Endothelial cell of hepatic sinusoid (primary cell): ENCODE data around the gene SCG2.

ENCODE experiments used
- in situ Hi-C: cut with HindIII; loops from 2 replicates; pipeline ENCODE4 v1.10.0; 2017; ENCODE audit warnings: low sequenced_read_pairs

The SCG2 gene, protein sequence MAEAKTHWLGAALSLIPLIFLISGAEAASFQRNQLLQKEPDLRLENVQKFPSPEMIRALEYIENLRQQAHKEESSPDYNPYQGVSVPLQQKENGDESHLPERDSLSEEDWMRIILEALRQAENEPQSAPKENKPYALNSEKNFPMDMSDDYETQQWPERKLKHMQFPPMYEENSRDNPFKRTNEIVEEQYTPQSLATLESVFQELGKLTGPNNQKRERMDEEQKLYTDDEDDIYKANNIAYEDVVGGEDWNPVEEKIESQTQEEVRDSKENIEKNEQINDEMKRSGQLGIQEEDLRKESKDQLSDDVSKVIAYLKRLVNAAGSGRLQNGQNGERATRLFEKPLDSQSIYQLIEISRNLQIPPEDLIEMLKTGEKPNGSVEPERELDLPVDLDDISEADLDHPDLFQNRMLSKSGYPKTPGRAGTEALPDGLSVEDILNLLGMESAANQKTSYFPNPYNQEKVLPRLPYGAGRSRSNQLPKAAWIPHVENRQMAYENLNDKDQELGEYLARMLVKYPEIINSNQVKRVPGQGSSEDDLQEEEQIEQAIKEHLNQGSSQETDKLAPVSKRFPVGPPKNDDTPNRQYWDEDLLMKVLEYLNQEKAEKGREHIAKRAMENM

GRCh38 chr2:223601932-223602666 lies at the start of gene SCG2:
Gene SCG2 (minus strand): TSS chr2:223602361. CDS start chr2:223599282, 3,079 bp downstream.
- in situ Hi-C loops = no loop called here

GRCh38 chr2:223649554-223650533 lies 47.7 kb upstream of the SCG2 start:
- in situ Hi-C loops = no loop called here

DNA sequence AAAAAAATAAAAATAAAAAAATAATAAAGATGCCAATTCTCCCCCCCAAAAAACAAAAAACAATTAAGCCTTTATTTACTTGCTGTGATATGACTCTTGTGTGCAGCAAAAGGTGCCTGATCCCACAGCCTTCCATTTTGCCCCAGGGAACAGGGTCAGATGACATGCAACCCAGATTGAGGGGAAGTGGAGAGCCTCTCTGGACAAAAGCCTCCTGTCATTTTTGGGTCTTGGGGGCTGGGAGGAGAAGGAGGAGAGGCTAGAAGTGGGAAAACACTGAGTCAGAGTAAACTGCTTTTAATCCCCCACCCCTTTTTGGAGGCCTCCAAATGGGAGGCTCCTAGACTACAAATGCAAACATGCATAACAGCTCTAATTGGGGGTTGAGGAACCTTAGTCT lies 46.6 kb upstream of the SCG2 start:
- in situ Hi-C loops = no loop called here

- in situ Hi-C loops = no loop called here
Observed at GRCh38 chr2:223647258-223647952, 45.2 kb upstream of the SCG2 start.

- in situ Hi-C loops = no loop called here
Observed at GRCh38 chr2:223644136-223644535, 42.0 kb upstream of the SCG2 start.

- in situ Hi-C loops = no loop called here
Observed at GRCh38 chr2:223643309-223643708, 41.1 kb upstream of the SCG2 start.

DNA sequence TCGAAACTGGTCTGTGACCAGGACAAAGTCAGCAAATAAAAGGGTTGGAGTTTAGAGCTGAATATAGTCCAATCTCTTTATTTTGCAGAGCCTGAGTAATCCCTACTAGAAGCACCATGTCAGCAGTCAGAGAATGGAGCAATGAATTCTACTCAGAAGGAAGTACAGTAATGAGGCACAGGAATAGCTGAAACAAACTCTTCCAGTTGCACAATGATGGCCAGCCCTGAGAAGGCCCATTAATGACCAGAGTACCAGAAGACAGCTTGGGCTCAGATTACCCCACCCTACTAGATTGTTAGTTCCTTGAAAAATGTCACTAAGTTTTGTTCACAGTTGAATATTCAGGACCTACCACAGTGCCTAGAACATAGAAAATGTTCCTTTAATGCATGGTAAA lies 40.3 kb upstream of the SCG2 start:
- in situ Hi-C loops = no loop called here

DNA sequence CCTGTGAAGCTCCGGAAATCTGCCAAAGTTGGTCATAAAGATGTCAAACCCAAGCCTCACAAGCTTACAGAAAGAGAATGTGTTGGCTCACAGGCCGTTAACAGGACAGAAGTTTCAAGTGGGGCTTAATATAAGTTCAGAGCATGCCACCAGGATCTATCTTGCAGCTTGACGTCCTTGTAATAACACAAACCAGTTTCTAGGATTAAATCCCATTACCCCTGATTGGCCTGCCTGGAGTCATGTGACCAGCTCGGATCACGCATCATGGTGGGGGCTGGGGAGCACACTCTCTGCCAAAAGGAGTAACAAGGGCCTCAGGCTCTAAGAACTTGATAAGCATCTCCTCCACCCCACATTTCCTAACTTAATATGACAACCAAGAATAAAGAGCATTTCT lies 38.9 kb upstream of the SCG2 start:
- in situ Hi-C loops = no loop called here

DNA sequence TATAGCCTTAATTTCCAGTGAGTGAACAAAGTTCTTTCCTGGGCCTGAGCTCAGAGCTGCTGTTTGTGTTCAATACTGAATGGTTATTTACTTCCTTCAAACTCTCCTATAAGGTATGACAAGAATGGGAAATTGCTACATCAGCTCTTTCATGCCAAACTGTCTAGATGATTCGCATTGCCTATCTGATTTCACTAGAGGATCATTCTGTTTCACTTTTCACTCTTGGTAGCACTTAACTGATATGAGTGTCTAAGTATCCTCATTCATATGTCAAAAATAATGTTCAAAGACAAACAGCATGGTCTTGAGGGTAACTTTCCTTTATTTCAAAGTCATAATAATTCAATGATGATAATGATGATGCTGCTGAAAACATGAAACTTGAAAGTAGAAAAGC lies 32.9 kb upstream of the SCG2 start:
- in situ Hi-C loops = no loop called here

- in situ Hi-C loops = no loop called here
Observed at GRCh38 chr2:223634238-223634637, 32.1 kb upstream of the SCG2 start.

DNA sequence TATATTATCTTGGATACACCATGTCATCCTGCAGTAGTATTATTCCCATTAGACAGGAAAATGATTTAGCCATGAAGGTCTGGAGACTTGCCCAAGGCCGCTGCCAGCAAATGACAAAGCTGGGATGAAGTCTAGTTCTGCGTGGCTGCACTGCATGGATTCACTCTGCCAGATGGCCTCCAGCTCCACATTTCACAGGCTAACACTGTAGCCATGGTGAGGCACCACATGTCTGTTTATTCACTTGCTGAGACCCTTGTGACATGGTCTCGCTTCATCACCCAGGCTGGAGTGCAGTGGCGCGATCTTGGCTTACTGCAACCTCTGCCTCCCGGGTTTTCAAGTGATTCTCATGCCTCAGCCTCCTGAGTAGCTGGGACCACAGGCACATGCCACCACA lies 31.5 kb upstream of the SCG2 start:
- in situ Hi-C loops = no loop called here

DNA sequence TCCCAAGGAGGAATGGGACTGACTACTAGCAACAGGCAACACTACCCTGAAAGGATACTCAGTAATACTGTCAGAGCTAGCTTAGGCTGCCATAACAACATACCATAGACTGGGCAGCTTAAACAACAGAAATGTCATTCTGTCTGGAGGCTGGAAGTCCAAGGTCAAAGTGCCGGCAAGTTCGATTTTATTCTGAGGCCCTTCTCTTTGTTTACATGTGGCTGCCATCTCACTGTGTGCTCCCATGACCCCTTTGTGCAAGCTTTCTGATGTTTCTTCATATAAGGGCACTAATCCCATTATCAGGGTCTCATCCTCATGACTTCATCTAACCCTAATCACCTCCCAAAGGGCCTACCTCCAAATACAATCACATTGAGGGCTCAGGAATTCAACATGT lies 30.7 kb upstream of the SCG2 start:
- in situ Hi-C loops = no loop called here

DNA sequence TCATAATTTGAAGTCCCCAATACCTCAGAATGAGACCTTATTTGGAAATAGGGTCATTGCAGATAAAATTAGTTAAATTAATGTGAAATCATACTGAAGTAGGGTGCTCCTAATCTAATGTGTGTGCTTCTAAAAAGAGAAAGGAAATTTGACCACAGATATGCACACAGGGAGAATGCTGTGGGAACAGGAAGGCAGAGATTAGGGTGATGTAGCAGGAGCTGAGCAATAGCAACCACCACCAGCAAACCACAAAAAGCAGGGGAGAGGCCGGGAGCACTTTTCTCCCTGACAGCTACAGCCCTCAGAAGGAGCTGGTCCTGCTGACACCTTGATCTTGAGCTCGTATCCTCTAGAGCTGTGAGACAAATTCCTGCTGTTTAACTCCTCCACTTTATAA lies 24.6 kb upstream of the SCG2 start:
- in situ Hi-C loops = no loop called here

DNA sequence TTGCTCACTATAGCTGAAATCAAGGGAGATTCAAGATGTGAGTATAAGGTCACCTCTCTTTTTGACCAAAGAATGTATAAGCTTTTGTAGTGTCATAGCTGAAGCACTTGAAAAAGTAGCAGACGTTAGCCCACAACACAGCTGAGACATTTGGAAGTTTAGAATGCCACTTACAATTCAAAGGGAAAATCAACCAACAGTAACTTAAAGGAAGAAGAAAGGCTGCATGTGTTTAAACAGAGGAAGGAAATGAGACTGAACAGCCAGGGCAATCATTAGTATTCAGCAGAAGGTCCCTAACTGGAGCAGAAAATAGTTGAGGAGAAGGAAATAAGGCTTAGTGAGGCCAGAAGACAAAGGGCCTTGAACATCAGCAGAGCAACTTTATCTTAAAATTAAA lies 23.5 kb upstream of the SCG2 start:
- in situ Hi-C loops = no loop called here

DNA sequence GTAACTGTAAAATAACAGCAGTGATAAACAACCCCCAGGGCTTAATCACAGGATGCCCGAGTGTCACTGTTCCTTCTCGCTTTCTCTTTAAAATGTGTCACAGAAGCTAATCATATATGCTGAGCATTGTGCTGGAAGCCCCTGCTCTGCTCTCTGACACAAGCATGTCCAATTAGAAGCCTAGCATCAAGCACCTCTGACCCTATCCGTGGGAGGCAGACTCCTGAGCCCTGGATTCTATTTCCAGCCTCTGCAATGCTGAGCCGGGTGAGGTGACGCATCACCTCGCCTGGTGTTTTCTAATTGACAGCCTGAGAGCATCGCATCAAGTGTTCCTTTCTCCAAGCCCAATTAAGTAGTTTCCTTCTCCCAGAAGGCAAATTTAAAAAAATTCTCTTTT lies 19.7 kb upstream of the SCG2 start:
- in situ Hi-C loops = no loop called here

DNA sequence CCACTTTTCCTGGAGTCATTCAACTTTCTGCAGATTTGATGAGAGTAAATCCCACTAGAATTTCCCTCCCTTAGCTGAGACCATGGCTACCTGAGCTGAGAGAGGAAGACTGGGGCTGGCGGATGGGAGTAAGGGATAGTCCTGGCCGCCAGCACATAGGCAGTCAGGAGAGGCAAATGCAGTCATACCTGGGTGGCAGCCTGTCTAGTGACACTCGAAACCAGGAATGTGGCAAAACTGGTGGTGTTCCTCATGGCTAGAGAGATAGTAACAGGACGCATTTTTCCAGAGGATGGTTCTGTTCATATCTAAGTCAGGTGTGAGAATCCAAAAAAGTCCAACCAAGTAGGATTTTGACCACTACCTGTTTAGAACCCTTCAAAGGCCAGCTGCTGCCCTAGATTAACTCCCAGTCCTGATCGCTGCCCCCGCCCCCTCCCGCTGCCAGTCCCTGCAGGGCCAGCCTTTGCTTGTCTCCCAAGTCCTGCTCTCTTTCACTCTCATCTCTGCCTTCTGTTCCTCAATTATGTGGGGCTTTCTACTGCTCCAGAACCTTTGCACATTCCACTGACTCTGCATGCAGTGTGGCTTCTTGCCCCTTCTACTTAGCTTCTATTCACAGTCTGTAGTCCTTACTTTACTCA lies 17.4 kb upstream of the SCG2 start:
- in situ Hi-C loops = loop anchor here (5.0 to 10.0 kb wide), 3 partner anchors 52 to 155 kb away; no protein-coding TSS in a partner anchor

- in situ Hi-C loops = loop anchor here (5.0 to 10.0 kb wide), 3 partner anchors 51 to 154 kb away; no protein-coding TSS in a partner anchor
Observed at GRCh38 chr2:223618172-223619035, 16.2 kb upstream of the SCG2 start.

DNA sequence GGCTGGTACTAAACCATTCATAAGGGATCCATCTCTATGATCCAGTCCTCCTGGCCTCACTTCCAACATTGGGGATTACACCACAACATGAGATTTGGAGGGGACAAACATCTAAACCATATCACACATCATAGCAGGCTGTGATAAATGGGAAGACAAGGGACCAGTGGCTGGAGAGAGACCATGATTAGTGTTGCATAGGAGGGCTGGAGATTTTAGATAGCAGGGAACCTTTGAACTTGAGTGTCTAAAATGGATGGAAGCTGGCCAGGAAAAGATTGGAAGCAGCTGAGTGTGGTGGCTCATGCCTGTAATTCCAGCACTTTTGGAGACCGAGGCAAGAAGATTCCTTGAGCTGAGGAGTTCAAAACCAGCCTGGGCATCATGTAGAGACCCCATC lies 12.4 kb upstream of the SCG2 start:
- in situ Hi-C loops = loop anchor here (10.0 kb wide), 1 partner anchor 150 kb away; no protein-coding TSS in a partner anchor
